Neuron (in vitro differentiated cells): Measurements from ENCODE around the gene PCBP1.
"Not testable (repeated sequence)": the region's sequence is repeated elsewhere in the genome, so short reads cannot be mapped to it uniquely, and the experiment has no call there.

ENCODE experiments used
- H2AFZ ChIP-seq: one replicate; pipeline ENCODE4 v1.6.1; 2013; ENCODE audit warnings: low read depth, mild to moderate bottlenecking, inconsistent platforms, low read length, moderate library complexity
- H3K27me3 ChIP-seq: one replicate; pipeline ENCODE4 v1.6.1; 2013; ENCODE audit warnings: low read length; ENCODE audit not compliant: insufficient read depth
- H3K36me3 ChIP-seq: one replicate; pipeline ENCODE4 v1.6.1; 2013; ENCODE audit warnings: low read length; ENCODE audit not compliant: insufficient read depth
- H3K4me1 ChIP-seq: one replicate; pipeline ENCODE4 v1.6.1; 2013; ENCODE audit warnings: low read length; ENCODE audit not compliant: insufficient read depth
- H3K4me3 ChIP-seq: 2 replicates; pipeline ENCODE4 v1.5.1; 2013; ENCODE audit warnings: mild to moderate bottlenecking, low read length, moderate library complexity
- H3K9me3 ChIP-seq: one replicate; pipeline ENCODE4 v1.6.1; 2013; ENCODE audit warnings: low read length

The PCBP1 gene

DNA sequence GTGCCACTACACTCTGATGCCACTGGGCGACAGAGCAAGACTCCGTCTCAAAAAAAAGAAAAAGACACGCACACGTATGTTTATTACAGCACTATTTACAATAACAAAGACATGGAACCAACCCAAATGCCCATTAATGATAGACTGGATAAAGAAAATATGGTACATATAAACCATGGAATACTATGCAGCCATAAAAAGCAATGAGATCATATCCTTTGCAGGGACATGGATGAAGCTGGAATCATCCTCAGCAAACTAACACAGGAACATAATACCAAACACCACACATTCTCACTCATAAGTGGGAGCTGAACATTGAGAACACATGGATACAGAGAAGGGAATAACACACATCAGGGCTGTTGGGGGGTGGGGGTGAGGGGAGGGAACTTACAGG is 32.0 kb upstream of the PCBP1 start:
- not testable (repeated sequence) for H3K9me3 ChIP-seq, H3K27me3 ChIP-seq, H2AFZ ChIP-seq, H3K4me1 ChIP-seq, H3K4me3 ChIP-seq
- peaks cover 65% of the 10 kb centered on the region for H3K36me3 ChIP-seq

- Histone ChIP-seq H3K4me3 (no peak overlapping the region), H3K9me3 (peaks cover 14% of the 10 kb centered on the region), H3K4me1 (no peaks in the 10 kb centered on the region), H3K36me3 (peaks cover 69% of the 10 kb centered on the region), H2AFZ (no peak overlapping the region), H3K27me3 (no peaks in the 10 kb centered on the region)
Measured at GRCh38 chr2:70061317-70061716, 26.0 kb upstream of the PCBP1 start.

DNA sequence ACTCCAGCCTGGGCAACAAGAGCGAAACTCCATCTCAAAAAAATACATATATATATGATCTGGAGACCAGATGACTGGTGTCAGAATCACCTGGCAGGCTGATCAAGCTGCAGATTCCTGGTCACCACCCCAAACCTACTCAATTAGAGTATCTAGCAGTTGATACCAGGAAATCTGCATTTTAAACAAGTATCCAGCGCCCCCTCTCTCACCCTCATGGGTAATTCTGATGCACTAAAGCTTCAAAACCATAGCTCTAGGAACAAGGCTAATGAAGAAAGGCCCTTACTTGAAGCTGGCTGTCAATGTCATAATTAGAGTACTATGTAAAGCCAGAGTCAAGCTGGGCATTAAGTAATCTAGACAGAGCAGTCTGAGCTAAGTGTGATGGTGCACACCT is 25.0 kb upstream of the PCBP1 start:
- Histone ChIP-seq H3K9me3 (peaks cover 14% of the 10 kb centered on the region), H2AFZ (no peak overlapping the region), H3K36me3 (peaks cover 71% of the 10 kb centered on the region), H3K4me1 (no peaks in the 10 kb centered on the region), H3K27me3 (no peaks in the 10 kb centered on the region), H3K4me3 (no peak overlapping the region)

DNA sequence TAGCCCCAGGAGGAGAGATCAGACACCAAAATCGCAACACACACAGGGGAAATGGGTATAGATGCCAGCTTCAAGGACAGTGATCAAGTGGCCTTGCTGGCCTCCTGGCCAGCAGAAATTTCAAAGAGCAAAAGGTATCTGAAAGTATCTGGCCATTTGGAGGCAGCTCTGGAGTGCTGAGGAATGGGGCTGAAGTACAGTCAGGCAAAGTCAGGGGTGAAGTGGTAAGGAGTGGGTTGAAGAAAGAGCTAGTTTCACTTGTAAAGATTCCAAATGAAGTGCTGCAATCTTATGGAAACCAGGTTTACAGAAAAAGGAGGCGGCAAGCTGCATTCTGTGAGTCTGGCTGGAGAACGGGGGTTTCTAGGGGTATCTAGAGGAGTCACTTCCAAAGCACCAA is 19.2 kb upstream of the PCBP1 start:
- Histone ChIP-seq H2AFZ (no peak overlapping the region), H3K36me3 (peaks cover 51% of the 10 kb centered on the region), H3K4me3 (no peak overlapping the region), H3K4me1 (peaks cover 3% of the 10 kb centered on the region), H3K27me3 (no peaks in the 10 kb centered on the region), H3K9me3 (no peaks in the 10 kb centered on the region)

GRCh38 chr2:70069049-70069448 is 18.2 kb upstream of the PCBP1 start:
- Histone ChIP-seq H2AFZ (no peak overlapping the region), H3K27me3 (no peaks in the 10 kb centered on the region), H3K4me1 (peaks cover 3% of the 10 kb centered on the region), H3K4me3 (no peak overlapping the region), H3K36me3 (peaks cover 46% of the 10 kb centered on the region), H3K9me3 (no peaks in the 10 kb centered on the region)

- Histone ChIP-seq H2AFZ (peak overlapping the region; percentile 50), H3K4me3 (no peak overlapping the region), H3K4me1 (peaks cover 3% of the 10 kb centered on the region), H3K9me3 (no peaks in the 10 kb centered on the region), H3K36me3 (peaks cover 35% of the 10 kb centered on the region), H3K27me3 (no peaks in the 10 kb centered on the region)
Measured at GRCh38 chr2:70070542-70071268, 16.6 kb upstream of the PCBP1 start.

DNA sequence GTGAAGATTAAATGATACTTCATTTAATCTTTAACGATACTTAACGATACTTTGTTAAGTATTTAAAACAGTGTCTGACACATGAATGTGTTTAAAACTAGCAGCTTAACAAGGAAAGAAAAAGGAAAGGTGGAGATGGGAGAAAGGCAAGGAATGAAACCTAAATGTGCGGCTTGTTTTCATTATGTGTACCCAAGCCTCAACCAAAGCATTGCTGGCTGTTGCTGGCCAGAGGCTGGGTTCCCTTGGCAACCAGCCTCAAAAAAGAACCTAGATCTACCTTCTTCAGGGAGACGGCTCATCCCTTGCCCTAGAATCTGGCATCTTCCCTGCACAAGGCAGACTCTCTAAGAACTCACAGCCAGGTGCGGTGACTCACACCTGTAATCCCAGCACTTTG is 13.8 kb upstream of the PCBP1 start:
- peaks cover 3% of the 10 kb centered on the region for H3K4me1 ChIP-seq
- no peaks in the 10 kb centered on the region for H3K27me3 ChIP-seq
- H3K4me3 ChIP-seq = no peak overlapping the region
- H3K36me3 ChIP-seq = peaks cover 39% of the 10 kb centered on the region
- no peak overlapping the region for H2AFZ ChIP-seq
- H3K9me3 ChIP-seq = no peaks in the 10 kb centered on the region

GRCh38 chr2:70078384-70078783 is 8.9 kb upstream of the PCBP1 start:
- Histone ChIP-seq H3K36me3 (peaks cover 66% of the 10 kb centered on the region), H2AFZ (no peak overlapping the region), H3K4me1 (no peaks in the 10 kb centered on the region), H3K4me3 (no peak overlapping the region), H3K9me3 (no peaks in the 10 kb centered on the region), H3K27me3 (no peaks in the 10 kb centered on the region)

- no peaks in the 10 kb centered on the region for H3K9me3 ChIP-seq
- H3K4me3 ChIP-seq = no peak overlapping the region
- H2AFZ ChIP-seq = no peak overlapping the region
- peaks cover 71% of the 10 kb centered on the region for H3K36me3 ChIP-seq
- no peaks in the 10 kb centered on the region for H3K27me3 ChIP-seq
- peaks cover 16% of the 10 kb centered on the region for H3K4me1 ChIP-seq
Measured at GRCh38 chr2:70080610-70081200, 6.6 kb upstream of the PCBP1 start.

- Histone ChIP-seq H2AFZ (no peak overlapping the region), H3K9me3 (no peaks in the 10 kb centered on the region), H3K36me3 (peaks cover 66% of the 10 kb centered on the region), H3K4me1 (peaks cover 19% of the 10 kb centered on the region), H3K27me3 (no peaks in the 10 kb centered on the region), H3K4me3 (no peak overlapping the region)
Measured at GRCh38 chr2:70081221-70081620, 6.1 kb upstream of the PCBP1 start.

GRCh38 chr2:70083344-70084156 is 3.7 kb upstream of the PCBP1 start:
- peaks cover 54% of the 10 kb centered on the region for H3K36me3 ChIP-seq
- no peak overlapping the region for H3K4me3 ChIP-seq
- no peaks in the 10 kb centered on the region for H3K9me3 ChIP-seq
- H3K27me3 ChIP-seq = no peaks in the 10 kb centered on the region
- peaks cover 21% of the 10 kb centered on the region for H3K4me1 ChIP-seq
- no peak overlapping the region for H2AFZ ChIP-seq

- Histone ChIP-seq H3K27me3 (no peaks in the 10 kb centered on the region), H2AFZ (peak overlapping the region; percentile 55), H3K4me3 (peak overlapping the region; percentile 99), H3K9me3 (no peaks in the 10 kb centered on the region), H3K36me3 (peaks cover 48% of the 10 kb centered on the region), H3K4me1 (peaks cover 36% of the 10 kb centered on the region)
Measured at GRCh38 chr2:70084973-70085710, 2.1 kb upstream of the PCBP1 start.
